WERI-Rb-1 (cell line): ENCODE data around the gene TNKS2.
"Not testable (repeated sequence)": the region's sequence is repeated elsewhere in the genome, so short reads cannot be mapped to it uniquely, and the experiment has no call there.

ENCODE experiments used
- DNase-seq: peaks from one replicate; pipeline ENCODE4 v3.0.0-alpha.2; 2020
- H3K27ac ChIP-seq: fragments of 250-450 bp; sonication (Bioruptor Pico); 2 replicates; pipeline ENCODE4 v1.5.1; 2020; ENCODE audit warnings: mild to moderate bottlenecking, moderate library complexity
- H3K27me3 ChIP-seq: fragments of 250-450 bp; sonication (Bioruptor Pico); 2 replicates; pipeline ENCODE4 v1.5.1; 2021; ENCODE audit warnings: mild to moderate bottlenecking, low read depth, moderate library complexity; ENCODE audit not compliant: insufficient read depth, severe bottlenecking
- H3K36me3 ChIP-seq: fragments of 250-450 bp; sonication (Bioruptor Pico); 2 replicates; pipeline ENCODE4 v1.5.1; 2020; ENCODE audit warnings: mild to moderate bottlenecking, moderate library complexity
- H3K4me3 ChIP-seq: 2 replicates; pipeline ENCODE4 v1.5.1; 2011; ENCODE audit warnings: low read depth, mild to moderate bottlenecking, control low read depth, low read length
- H3K9me3 ChIP-seq: fragments of 250-450 bp; sonication (Bioruptor Pico); 2 replicates; pipeline ENCODE4 v1.5.1; 2021; ENCODE audit warnings: mild to moderate bottlenecking, moderate library complexity; ENCODE audit not compliant: severe bottlenecking
- TF ChIP-seq, protein P1 (sequence below): IDR thresholded peaks from 2 replicates; pipeline ENCODE4 v1.5.1; 2011; ENCODE audit warnings: low read depth, mild to moderate bottlenecking, control low read depth, inconsistent platforms, low read length

The TNKS2 gene

DNA sequence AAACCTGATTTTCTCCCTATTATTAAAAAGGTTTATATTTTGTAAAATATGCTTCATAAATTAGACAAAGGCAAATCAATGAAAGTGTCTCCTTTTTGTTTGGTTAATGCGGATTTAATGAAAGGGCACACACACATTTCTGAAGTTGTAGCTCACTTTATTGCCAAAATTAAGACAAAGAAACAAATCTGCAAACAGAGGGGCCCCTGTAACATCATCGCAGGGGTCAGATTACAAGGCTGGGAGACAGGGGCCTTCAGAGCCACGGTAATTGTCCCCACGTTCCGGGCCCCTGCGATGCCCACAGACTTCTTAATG is 88.7 kb downstream of the TNKS2 start:
- H3K27me3 ChIP-seq, result no peaks in the 10 kb centered on the region
- no peak for DNase-seq
- no peaks in the 10 kb centered on the region for H3K36me3 ChIP-seq
- TF ChIP-seq, protein P1, sequence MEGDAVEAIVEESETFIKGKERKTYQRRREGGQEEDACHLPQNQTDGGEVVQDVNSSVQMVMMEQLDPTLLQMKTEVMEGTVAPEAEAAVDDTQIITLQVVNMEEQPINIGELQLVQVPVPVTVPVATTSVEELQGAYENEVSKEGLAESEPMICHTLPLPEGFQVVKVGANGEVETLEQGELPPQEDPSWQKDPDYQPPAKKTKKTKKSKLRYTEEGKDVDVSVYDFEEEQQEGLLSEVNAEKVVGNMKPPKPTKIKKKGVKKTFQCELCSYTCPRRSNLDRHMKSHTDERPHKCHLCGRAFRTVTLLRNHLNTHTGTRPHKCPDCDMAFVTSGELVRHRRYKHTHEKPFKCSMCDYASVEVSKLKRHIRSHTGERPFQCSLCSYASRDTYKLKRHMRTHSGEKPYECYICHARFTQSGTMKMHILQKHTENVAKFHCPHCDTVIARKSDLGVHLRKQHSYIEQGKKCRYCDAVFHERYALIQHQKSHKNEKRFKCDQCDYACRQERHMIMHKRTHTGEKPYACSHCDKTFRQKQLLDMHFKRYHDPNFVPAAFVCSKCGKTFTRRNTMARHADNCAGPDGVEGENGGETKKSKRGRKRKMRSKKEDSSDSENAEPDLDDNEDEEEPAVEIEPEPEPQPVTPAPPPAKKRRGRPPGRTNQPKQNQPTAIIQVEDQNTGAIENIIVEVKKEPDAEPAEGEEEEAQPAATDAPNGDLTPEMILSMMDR, result no peak
- no peak overlapping the region for H3K4me3 ChIP-seq
- H3K9me3 ChIP-seq, result no peaks in the 10 kb centered on the region
- no peak overlapping the region for H3K27ac ChIP-seq

DNA sequence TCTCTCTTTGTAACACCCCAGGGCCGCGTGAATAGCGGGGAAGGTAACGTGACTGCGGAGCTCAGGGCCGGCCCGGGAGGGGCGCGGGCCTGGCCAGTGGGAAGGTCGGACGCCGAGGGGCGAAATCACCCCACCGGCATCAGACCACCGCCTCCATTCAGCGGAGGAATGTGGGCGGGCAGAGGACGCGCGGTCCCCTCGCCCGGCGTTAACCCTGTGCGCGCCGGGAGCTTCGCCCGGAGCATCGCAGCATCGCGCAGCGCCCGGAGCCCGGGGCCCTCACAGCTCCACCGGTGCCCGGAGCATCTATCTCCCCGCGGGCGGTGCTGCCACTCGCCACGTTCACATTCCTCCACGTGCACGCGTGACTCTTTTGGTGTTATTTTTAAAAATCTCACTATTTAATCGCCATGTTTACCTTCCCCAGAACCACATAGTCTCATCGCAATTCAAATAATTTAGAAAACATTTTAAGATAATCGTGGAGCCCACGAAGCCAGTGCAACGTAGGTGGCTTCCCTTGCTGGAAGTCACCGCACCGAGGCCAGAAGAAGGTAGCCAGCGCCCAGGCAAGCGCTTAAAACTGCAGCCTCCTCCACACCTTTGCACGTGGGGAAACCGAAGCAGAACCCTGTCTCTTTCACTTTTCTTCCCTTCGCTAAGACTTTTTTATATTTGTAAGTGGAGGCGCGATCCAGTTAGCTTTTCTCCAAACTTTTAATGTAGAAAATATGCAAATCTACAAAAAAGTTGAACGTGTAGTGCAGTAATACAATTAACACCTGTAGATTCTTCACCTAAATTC is 89.2 kb downstream of the TNKS2 start:
- H3K27me3 ChIP-seq, result no peaks in the 10 kb centered on the region
- H3K9me3 ChIP-seq, result no peaks in the 10 kb centered on the region
- TF ChIP-seq, protein P1, result no peak
- no peak overlapping the region for H3K4me3 ChIP-seq
- no peak for DNase-seq
- H3K27ac ChIP-seq, result no peak overlapping the region
- H3K36me3 ChIP-seq, result no peaks in the 10 kb centered on the region

DNA sequence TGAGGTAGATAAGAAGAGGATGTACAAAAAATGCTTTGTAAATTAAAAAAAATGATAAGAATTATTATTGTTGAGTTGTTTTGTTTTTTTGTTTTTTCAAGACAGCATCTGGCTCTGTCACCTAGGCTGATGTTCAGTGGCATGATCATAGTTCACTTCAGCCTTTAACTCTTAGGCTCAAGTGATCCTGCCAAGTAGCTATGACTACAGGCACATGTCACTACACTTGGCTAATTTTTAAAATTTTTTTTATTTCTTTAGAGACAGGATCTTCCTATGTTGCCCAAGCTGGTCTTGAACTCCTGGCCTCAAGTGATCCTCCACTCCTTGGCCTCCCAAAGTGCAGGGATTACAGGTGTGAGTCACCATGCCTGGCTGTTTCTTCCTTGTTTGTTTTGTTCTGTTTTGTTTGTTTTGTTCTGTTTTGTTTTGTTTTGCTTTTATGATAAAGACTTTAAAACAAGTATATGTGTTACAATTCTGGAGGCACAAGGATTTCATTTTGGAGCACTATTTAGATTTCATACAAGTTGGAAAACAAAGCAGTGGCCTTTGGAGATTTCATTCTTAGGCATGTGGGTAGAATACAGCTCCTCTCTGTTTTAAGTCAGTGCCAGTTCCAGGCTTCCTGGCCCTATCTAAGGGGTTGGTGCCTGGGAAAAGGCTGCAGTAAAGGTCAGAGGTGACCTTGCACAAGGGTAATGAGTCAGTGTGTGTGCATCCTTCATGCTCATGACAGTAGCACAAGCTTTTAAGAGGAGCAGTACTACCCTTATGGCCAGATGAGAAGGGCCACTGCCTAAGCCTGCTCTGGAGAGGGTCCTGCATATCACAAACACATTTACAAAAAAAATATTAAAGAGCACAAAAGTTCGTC is 93.1 kb downstream of the TNKS2 start:
- Histone ChIP-seq H3K27me3 (no peaks in the 10 kb centered on the region), H3K36me3 (no peaks in the 10 kb centered on the region), H3K4me3 (no peak overlapping the region), H3K27ac (no peak overlapping the region), H3K9me3 (peaks cover 1% of the 10 kb centered on the region)
- DNase-seq, result no peak
- TF ChIP-seq, protein P1, result no peak

DNA sequence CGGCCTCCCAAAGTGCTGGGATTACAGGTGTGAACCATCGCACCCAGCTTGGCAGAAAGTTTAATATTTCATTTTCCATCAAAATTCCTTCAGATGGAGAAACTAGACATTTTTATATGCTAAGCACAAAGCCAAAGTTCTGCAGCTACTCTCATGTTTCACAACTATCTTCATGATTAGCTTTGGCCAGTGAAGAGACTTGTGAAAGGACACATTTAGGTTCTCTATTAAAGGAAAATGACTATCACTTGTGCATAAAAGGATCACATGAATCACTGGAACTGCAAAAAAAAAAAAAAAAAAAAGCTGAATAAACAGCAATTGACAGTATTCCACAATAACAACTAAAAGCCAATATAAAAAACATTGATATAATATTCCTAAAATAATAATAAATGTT is 94.8 kb downstream of the TNKS2 start:
- H3K27me3 ChIP-seq, result no peaks in the 10 kb centered on the region
- no peak overlapping the region for H3K4me3 ChIP-seq
- no peaks in the 10 kb centered on the region for H3K36me3 ChIP-seq
- DNase-seq, result no peak
- peaks cover 4% of the 10 kb centered on the region for H3K9me3 ChIP-seq
- TF ChIP-seq, protein P1, result no peak
- H3K27ac ChIP-seq, result no peak overlapping the region

DNA sequence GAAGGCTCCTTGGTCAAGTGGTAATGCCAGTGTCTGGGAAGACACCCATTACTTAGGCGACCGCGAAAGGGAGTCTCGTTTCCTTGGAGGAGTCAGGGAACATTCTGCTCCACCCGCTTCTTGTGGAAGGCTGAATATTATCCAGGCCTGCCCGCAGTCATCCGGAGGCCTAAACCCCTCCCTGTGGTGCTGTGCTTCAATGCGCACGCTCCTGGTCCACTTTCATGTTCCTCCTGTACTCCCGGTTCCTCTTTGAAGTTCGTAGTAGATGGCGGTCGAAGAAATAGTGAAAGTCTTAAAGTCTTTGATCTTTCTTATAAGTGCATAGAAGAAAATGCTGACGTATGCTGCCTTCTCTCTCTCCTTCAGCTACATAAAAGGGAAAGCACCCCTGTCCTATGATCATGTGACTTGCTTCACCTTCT is 96.0 kb downstream of the TNKS2 start:
- DNase-seq, H3K4me3 ChIP-seq, H3K36me3 ChIP-seq, H3K27ac ChIP-seq, H3K9me3 ChIP-seq, H3K27me3 ChIP-seq: not testable (repeated sequence)

DNA sequence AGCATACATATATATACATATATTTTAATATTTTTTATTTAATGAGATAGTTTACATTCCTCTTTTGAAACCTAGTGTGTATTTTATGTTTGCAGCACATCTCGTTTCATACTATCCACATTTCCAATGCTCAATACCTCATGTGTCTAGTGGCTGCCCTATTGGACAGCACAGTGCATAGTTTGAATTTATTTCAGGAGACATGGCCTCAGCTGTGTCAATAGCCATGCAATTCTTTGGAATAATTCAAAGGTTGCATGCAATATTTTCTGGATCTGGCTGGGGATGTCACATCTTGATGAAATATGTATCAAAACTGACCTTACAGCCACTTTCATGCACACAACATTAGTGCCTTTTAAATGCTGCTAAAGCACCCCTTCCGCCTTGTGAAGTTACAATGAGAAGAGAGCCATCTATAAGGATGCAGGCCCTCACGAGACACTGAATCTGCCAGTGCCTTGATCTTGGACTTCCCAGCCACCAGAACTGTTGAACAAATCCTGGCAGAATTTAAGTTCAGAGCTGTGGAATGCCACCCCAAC is 98.1 kb downstream of the TNKS2 start:
- Histone ChIP-seq H3K27ac (no peak overlapping the region), H3K36me3 (no peaks in the 10 kb centered on the region), H3K27me3 (no peaks in the 10 kb centered on the region), H3K9me3 (peaks cover 4% of the 10 kb centered on the region), H3K4me3 (no peak overlapping the region)
- no peak for DNase-seq
- TF ChIP-seq, protein P1, result no peak
